ENCODE measurements around the gene MRFAP1. TPM values are rescaled to one million over a fixed set of nuclear protein-coding genes. Genes with fewer than 3 reads are reported as not detected.

MRFAP1 gene
- total and polyA plus RNA-seq, 10 donors = 133 to 299 (median 219) TPM

DNA sequence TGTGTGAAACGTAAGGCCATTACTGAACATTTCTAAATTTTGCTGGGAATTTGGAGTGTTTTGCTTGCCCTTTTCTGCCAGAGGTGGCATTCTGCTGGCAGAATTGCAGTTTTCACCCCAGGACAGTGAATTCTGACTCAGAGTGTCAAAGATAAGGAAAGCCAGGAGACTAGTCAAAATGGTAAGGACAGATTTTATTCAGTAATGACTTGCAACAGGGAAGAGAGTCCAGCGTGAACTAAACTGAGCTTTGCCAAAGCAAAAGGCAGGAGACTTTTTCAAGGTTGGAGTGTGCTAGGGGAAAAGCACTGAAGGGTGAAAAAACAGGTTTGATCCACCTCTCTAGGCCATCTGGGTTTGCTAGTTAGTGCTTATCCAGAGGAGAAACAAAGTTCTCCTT lies 19.4 kb downstream of the MRFAP1 start:
- Histone ChIP-seq H3K4me3 (no peak overlapping the region), H3K27me3 (replicated peaks in 1 of 7) (peaks cover 0 to 59% (median 9%) of the 10 kb centered on the region in 7 donors), H3K9me3 (no peaks in the 10 kb centered on the region), H3K4me1 (peaks cover 3 to 38% (median 32%) of the 10 kb centered on the region in 6 donors), H3K36me3 (no peaks in the 10 kb centered on the region), H3K27ac (peak overlapping the region in 1 of 8 donors; percentile 91)
- no peak for DNase-seq
- intact Hi-C loops (cut with DNase I; ENCODE audit: low total_unique reads) = no loop called here
- no peak for TF ChIP-seq POLR2A (IDR thresholded peaks at IDR 0.05)
- no peak for TF ChIP-seq POLR2AphosphoS5 (IDR thresholded peaks at IDR 0.05)
- TF ChIP-seq, protein P1, sequence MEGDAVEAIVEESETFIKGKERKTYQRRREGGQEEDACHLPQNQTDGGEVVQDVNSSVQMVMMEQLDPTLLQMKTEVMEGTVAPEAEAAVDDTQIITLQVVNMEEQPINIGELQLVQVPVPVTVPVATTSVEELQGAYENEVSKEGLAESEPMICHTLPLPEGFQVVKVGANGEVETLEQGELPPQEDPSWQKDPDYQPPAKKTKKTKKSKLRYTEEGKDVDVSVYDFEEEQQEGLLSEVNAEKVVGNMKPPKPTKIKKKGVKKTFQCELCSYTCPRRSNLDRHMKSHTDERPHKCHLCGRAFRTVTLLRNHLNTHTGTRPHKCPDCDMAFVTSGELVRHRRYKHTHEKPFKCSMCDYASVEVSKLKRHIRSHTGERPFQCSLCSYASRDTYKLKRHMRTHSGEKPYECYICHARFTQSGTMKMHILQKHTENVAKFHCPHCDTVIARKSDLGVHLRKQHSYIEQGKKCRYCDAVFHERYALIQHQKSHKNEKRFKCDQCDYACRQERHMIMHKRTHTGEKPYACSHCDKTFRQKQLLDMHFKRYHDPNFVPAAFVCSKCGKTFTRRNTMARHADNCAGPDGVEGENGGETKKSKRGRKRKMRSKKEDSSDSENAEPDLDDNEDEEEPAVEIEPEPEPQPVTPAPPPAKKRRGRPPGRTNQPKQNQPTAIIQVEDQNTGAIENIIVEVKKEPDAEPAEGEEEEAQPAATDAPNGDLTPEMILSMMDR (IDR thresholded peaks at IDR 0.05 in 8 of 11, conservative IDR thresholded peaks at IDR 0.05 in 3 of 11) = no peak
- WGBS, 5 donors = 69 to 89% (median 82%) methylated on average over 2 of the region's 2 CpGs

DNA sequence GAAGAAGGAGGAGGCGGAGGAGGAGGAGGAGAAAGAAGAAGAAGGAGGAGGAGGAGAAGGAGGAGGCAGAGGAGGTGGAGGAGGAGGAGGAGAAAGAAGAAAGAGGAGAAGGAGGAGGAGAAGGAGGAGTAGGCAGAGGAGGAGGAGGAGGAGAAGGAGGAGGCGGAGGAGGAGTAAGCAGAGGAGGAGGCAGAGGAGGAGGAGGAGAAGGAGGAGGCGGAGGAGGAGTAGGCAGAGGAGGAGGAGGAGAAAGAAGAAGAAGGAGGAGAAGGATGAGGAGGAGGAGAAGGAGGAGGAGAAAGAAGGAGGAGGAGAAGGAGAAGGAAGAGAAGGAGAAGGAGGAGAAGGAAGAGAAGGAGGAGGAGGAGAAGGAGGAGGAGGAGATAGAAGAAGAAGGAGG lies 19.9 kb downstream of the MRFAP1 start:
- intact Hi-C loops (cut with DNase I; ENCODE audit: low total_unique reads) = no loop called here
- WGBS, 5 donors = 77 to 95% (median 90%) methylated on average over 3 of the region's 3 CpGs
- TF ChIP-seq POLR2A (IDR thresholded peaks at IDR 0.05) (no peak), POLR2AphosphoS5 (IDR thresholded peaks at IDR 0.05) (no peak)
- TF ChIP-seq, protein P1 (IDR thresholded peaks at IDR 0.05 in 8 of 11, conservative IDR thresholded peaks at IDR 0.05 in 3 of 11) = no peak
- Histone ChIP-seq H3K4me3 (no peak overlapping the region), H3K36me3 (no peaks in the 10 kb centered on the region), H3K27me3 (replicated peaks in 1 of 7) (peaks cover 0 to 65% (median 9%) of the 10 kb centered on the region in 7 donors), H3K27ac (no peak overlapping the region), H3K9me3 (no peaks in the 10 kb centered on the region), H3K4me1 (peaks cover 3 to 39% (median 33%) of the 10 kb centered on the region in 6 donors)
- DNase-seq = peak; percentile 1

DNA sequence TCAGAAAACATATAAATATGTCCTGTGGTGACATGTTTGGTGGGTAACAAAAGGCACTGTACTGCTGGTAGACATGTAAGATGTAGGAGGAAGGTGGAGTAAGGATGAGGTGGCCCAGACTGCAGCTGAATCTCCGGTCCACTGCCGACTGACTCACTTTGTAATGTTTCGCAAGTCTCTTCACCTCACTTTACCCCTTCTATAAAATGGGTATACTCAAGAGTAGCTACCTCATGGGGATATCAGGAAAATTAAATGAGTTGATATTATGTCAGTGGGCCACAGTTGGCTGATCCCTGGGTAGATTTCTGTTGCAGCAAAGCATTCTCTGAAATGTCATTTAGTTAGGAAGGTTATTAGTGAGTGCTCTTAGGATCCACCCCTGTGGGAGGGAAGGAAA lies 22.1 kb downstream of the MRFAP1 start:
- WGBS, 5 donors = 90 to 95% (median 93%) methylated on average over 3 of the region's 3 CpGs
- Histone ChIP-seq H3K9me3 (no peaks in the 10 kb centered on the region), H3K27ac (no peak overlapping the region), H3K4me1 (peaks cover 3 to 39% (median 32%) of the 10 kb centered on the region in 6 donors), H3K4me3 (no peak overlapping the region), H3K27me3 (replicated peaks in 1 of 7) (peaks cover 0 to 70% (median 9%) of the 10 kb centered on the region in 7 donors), H3K36me3 (no peaks in the 10 kb centered on the region)
- DNase-seq = no peak
- TF ChIP-seq POLR2A (IDR thresholded peaks at IDR 0.05) = no peak
- intact Hi-C loops (cut with DNase I; ENCODE audit: low total_unique reads) = no loop called here

DNA sequence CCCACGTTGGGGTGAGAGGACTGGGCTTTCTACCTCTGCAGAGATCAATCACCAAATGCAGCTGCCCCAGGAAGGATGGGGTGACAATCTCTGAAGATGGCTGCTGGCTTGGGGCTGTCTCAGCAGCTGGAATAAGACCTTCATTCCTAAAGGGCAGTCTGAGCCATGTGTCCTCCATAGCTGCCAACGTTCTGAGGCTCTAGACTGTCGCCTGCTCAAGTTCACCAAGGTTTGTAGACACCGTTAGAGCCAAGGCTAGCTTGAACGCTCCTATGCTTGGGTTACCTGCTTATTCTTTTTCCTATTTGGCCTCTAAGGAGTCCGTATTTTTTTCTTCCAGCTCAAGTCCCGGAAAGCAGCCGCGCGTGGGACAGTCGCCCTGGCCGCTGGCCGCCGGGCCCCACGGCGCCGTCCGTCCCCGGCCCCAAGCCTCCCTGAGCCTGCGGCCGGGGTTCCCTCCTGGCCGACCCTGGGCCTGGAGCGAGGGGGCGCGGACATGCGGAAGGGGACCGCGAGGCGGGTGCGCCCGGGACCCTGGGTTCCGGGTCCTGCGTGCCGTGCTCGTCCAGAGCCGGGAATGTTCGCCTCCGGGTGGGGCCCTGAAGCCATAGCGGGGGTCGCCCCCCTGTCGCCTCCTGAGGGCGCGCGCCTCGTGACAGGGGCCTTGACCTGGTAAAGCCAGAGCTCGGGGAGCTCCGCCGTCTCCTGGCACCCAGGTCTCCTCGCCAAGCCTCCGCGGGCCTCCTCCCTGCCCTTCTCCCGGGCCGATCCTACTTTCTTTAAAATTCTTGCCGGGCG lies 23.3 kb downstream of the MRFAP1 start:
- Histone ChIP-seq H3K4me3 (peak overlapping the region in 7 of 8 donors; percentile 20 to 57 (median 28)), H3K27me3 (replicated peaks in 1 of 7) (peaks cover 0 to 58% (median 9%) of the 10 kb centered on the region in 7 donors), H3K36me3 (peaks cover 0 to under 1% (median 0%) of the 10 kb centered on the region in 6 donors), H3K27ac (peak overlapping the region in 1 of 8 donors; percentile 11), H3K9me3 (no peaks in the 10 kb centered on the region), H3K4me1 (peaks cover 3 to 28% (median 22%) of the 10 kb centered on the region in 6 donors)
- TF ChIP-seq POLR2AphosphoS5 (IDR thresholded peaks at IDR 0.05) (no peak), POLR2A (IDR thresholded peaks at IDR 0.05) (no peak)
- TF ChIP-seq, protein P1 (IDR thresholded peaks at IDR 0.05 in 8 of 11, conservative IDR thresholded peaks at IDR 0.05 in 3 of 11) = no peak
- intact Hi-C loops (cut with DNase I; ENCODE audit: low total_unique reads) = no loop called here
- 15 to 48% (median 19%) methylated on average over 30 to 55 of the region's 55 CpGs for WGBS, 5 donors
- peak; percentile 77 for DNase-seq
